ENCODE results near the gene ZNF699.

Gene ZNF699

DNA sequence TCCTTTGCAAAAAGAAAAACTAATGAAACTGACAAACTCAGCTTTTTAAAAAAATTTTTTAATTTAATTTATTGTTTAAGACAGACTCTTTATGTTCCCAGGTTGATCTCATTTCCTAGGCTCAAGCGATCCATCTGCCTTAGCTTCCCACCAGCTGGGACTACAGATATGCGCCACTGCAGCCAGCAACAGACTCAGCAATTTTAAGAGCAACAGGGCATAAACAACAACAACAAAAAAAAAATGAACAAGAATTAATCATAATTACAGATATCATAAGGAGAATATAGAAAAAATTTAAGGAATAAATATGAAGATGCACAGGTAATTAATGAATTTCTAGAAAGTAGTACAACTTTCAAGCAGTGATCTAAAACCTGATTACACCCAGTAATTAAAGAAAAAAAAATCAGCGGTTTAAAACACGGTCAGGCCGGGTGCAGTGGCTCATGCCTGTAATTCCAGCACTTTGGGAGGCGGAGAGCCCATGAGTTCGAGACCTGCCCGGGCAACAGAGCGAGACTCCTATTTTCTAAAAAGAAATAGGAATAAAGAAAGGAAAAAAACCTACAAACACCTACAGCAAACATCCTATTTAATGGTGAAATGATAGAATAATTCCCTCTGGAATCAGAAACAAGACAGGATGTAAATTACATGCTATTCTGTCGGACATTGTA, 1.4 kb downstream of the ZNF699 start:
- TF ChIP-seq, protein P1, sequence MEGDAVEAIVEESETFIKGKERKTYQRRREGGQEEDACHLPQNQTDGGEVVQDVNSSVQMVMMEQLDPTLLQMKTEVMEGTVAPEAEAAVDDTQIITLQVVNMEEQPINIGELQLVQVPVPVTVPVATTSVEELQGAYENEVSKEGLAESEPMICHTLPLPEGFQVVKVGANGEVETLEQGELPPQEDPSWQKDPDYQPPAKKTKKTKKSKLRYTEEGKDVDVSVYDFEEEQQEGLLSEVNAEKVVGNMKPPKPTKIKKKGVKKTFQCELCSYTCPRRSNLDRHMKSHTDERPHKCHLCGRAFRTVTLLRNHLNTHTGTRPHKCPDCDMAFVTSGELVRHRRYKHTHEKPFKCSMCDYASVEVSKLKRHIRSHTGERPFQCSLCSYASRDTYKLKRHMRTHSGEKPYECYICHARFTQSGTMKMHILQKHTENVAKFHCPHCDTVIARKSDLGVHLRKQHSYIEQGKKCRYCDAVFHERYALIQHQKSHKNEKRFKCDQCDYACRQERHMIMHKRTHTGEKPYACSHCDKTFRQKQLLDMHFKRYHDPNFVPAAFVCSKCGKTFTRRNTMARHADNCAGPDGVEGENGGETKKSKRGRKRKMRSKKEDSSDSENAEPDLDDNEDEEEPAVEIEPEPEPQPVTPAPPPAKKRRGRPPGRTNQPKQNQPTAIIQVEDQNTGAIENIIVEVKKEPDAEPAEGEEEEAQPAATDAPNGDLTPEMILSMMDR (IDR thresholded peaks at IDR 0.05; ENCODE audit: low read depth, low read length, poor library complexity, severe bottlenecking) = no peak
- H3K9me3 ChIP-seq (ENCODE audit: control insufficient read depth, insufficient read depth, low read length) = peaks cover 2% of the 10 kb centered on the region
- H3K4me3 ChIP-seq (ENCODE audit: low read length) = peak overlapping the region; percentile 75
- no peaks in the 10 kb centered on the region for H4K20me1 ChIP-seq (ENCODE audit: control insufficient read depth, insufficient read depth, low read depth, low read length)
- H3K36me3 ChIP-seq (ENCODE audit: control insufficient read depth, low read length) = 0 out of 2 replicates have a peak, but pooled peaks cover 2% of the 10 kb centered on the region
- no peak overlapping the region for H3K27ac ChIP-seq (ENCODE audit: low read depth, low read length)
- no peaks in the 10 kb centered on the region for H3K9me2 ChIP-seq (replicated peaks; ENCODE audit: control insufficient read depth, low read length)
- peak overlapping the region; percentile 52 for H3K4me2 ChIP-seq (ENCODE audit: low read length)
- peaks cover 12% of the 10 kb centered on the region for H3K4me1 ChIP-seq (ENCODE audit: control insufficient read depth, low read length)
- H3K79me2 ChIP-seq (ENCODE audit: control insufficient read depth, low read length) = no peaks in the 10 kb centered on the region
- no peaks in the 10 kb centered on the region for H3F3A ChIP-seq (ENCODE audit: control insufficient read depth, insufficient read depth)
- H3K27me3 ChIP-seq (ENCODE audit: control insufficient read depth, low read length) = no peaks in the 10 kb centered on the region

DNA sequence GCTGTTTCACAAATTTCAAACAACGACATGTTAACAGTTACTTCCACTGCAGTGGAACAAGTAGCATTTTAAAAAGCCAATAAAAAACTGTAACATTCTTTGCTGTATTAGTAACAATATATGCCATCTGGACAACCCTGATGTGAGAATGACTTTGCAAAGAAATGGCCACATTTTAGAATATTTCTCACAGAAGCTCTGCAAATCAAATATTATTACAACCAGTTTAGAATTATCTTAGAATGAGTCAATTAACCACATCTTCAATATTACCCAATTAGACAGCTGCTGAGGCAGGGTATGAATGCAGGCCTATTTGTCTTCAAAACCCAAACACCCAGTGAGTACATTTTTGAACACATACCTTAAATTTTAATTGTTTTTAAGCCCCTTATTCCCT, 3.2 kb downstream of the ZNF699 start:
- no peaks in the 10 kb centered on the region for H3F3A ChIP-seq (ENCODE audit: control insufficient read depth, insufficient read depth)
- no peaks in the 10 kb centered on the region for H3K9me2 ChIP-seq (replicated peaks; ENCODE audit: control insufficient read depth, low read length)
- H3K4me1 ChIP-seq (ENCODE audit: control insufficient read depth, low read length) = peaks cover 12% of the 10 kb centered on the region
- no peak overlapping the region for H3K4me3 ChIP-seq (ENCODE audit: low read length)
- no peaks in the 10 kb centered on the region for H3K79me2 ChIP-seq (ENCODE audit: control insufficient read depth, low read length)
- peaks cover 3% of the 10 kb centered on the region; the same call in 1 of the 2 replicates for H3K9me3 ChIP-seq (ENCODE audit: control insufficient read depth, insufficient read depth, low read length)
- no peak overlapping the region for H3K4me2 ChIP-seq (ENCODE audit: low read length)
- no peaks in the 10 kb centered on the region for H3K27me3 ChIP-seq (ENCODE audit: control insufficient read depth, low read length)
- no peaks in the 10 kb centered on the region for H4K20me1 ChIP-seq (ENCODE audit: control insufficient read depth, insufficient read depth, low read depth, low read length)
- 0 out of 2 replicates have a peak, but pooled peaks cover 4% of the 10 kb centered on the region for H3K36me3 ChIP-seq (ENCODE audit: control insufficient read depth, low read length)
- no peak overlapping the region for H3K27ac ChIP-seq (ENCODE audit: low read depth, low read length)
- no peak for TF ChIP-seq EZH2phosphoT487 (IDR thresholded peaks at IDR 0.05; ENCODE audit: borderline replicate concordance, low read length)
- TF ChIP-seq, protein P1 (IDR thresholded peaks at IDR 0.05; ENCODE audit: low read depth, low read length, poor library complexity, severe bottlenecking) = no peak

DNA sequence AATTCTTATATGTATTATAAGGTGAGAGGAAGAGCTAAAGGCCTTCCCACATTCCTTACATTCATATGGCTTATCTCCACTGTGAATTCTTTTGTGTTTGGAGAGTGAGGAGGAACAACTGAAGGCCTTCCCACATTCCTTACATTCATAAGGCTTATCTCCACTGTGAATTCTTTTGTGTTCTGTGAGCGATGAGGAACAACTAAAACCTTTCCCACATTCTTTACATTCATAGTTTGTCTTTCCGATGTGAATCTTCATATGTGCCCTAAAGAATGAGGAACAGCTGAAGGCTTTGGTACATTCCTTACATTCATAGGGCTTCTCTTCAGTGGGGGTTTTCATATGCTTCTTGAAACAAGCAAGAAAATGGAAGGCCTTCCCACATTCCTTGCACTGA, 13.3 kb downstream of the ZNF699 start:
- Histone ChIP-seq H3K27me3 (ENCODE audit: control insufficient read depth, low read length) (no peaks in the 10 kb centered on the region), H3F3A (ENCODE audit: control insufficient read depth, insufficient read depth) (no peaks in the 10 kb centered on the region), H3K27ac (ENCODE audit: low read depth, low read length) (no peak overlapping the region), H3K9me3 (ENCODE audit: control insufficient read depth, insufficient read depth, low read length) (peaks cover 20% of the 10 kb centered on the region; the same call in 1 of the 2 replicates), H4K20me1 (ENCODE audit: control insufficient read depth, insufficient read depth, low read depth, low read length) (no peaks in the 10 kb centered on the region), H3K4me3 (ENCODE audit: low read length) (no peak overlapping the region), H3K36me3 (ENCODE audit: control insufficient read depth, low read length) (peaks cover 17% of the 10 kb centered on the region), H3K79me2 (ENCODE audit: control insufficient read depth, low read length) (no peaks in the 10 kb centered on the region), H3K4me1 (ENCODE audit: control insufficient read depth, low read length) (no peaks in the 10 kb centered on the region), H3K4me2 (ENCODE audit: low read length) (no peak overlapping the region), H3K9me2 (replicated peaks; ENCODE audit: control insufficient read depth, low read length) (no peaks in the 10 kb centered on the region)
- no peak for TF ChIP-seq EZH2phosphoT487 (IDR thresholded peaks at IDR 0.05; ENCODE audit: borderline replicate concordance, low read length)
- TF ChIP-seq, protein P1 (IDR thresholded peaks at IDR 0.05; ENCODE audit: low read depth, low read length, poor library complexity, severe bottlenecking) = no peak
